NCI-H748 (cell line): Measurements from ENCODE around the gene MAPKAPK2.
A peak's percentile ranks its signal among the peaks of the same experiment; 100 is the strongest.

Experiments used
- DNase-seq: peaks from one replicate; lab custom pipeline; 2025; ENCODE audit not compliant: unreplicated experiment; lab: John Stamatoyannopoulos, UW

The MAPKAPK2 gene

DNA sequence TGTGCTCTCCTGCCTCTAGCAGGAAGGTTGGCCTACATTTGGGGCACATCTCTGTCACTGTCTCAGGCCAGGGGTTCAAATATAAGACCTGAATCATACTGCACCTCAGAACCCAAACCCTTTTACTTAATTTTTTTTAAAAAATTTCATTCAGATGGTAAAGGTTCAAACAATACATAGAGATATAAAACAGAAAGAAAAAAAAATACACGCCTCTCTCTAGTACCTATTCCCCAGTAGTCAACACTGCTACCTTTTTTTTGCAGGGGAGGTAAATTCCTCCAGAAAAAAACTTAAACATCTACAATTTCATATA is 32.9 kb downstream of the MAPKAPK2 start:
- DNase-seq = no peak

DNA sequence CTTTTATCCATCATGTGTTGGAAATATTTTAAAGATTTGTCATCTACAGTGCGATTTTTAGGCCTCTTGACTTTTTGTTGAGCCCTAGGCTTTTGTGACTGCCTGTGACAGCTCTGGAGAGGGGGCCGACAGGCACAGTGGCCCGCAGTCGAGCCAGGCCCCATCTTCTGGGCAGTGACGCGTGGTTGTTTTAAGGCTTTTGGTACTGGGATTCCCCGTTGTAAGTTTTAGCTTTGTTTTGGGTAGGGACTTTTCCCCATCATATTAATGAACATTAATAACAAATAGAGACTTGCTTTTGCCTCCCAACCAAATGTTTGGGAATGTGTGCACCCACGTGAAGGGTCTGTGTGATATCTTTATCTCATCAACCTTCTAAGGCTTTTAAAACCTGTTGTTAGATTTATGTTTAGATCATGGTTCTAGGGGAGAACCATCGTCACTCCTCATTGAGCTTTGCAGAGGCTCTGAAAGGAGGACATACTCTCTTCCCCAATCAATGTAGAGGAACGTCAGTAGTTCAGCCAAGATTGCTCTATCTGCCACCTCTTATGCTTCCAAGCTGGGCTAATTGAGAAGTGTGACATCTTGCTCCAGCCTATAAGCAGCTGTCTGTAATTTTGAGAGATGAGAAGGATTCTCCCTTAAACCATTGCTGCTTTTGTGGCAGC is 34.6 kb downstream of the MAPKAPK2 start:
- DNase-seq = no peak

DNA sequence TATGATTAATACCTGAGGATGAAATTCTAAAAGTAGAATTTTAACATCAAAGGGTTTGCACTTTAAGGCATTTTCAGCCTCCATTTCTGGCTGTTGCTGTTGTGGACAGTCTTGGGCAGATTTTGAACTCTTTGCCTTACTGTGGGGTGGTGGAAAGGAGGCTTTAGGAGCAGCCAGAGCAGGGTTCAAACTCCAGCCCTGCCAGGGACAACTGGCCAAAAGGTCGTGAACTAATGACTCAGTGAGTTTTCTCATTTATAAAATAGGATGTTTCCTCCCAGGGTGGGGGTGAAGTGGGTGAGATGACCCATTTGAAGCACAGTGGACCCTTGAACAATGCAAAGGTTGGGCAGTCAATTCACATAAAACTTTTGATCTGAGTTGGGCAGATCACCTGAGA is 36.7 kb downstream of the MAPKAPK2 start:
- no peak for DNase-seq

DNA sequence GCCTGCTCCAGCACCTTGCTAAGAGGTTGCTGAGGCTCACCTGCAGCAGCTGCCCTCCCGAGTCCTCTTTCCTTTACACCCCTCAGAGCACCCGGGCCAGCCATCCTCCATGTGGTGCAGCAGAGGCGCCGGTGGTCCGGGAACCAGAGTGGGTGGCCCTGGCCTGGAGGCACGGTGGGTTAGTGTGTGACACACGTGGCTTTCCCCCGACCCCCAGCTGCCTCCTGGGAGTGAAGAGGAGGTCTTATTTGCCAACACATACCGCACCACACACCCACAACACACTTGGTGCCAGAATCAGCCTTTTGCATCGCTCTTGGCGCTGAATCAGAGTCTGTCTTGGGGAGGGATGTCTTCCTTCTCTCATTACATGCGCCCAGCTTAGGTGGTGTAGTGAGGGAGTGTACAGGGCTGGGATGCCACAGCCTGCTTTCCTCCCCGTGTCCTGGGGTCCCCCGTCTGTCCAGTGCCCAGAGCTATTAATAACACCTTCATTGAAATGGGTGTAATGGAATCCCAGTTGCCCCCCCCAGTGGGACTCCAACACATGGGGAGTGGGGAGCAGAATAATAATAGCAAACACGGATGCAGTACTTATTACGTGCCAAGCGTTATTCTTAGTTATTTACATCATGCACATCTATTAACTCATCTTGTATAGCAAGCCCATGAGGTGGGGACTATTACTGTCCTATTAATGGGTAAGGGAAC is 38.2 kb downstream of the MAPKAPK2 start:
- no peak for DNase-seq

DNA sequence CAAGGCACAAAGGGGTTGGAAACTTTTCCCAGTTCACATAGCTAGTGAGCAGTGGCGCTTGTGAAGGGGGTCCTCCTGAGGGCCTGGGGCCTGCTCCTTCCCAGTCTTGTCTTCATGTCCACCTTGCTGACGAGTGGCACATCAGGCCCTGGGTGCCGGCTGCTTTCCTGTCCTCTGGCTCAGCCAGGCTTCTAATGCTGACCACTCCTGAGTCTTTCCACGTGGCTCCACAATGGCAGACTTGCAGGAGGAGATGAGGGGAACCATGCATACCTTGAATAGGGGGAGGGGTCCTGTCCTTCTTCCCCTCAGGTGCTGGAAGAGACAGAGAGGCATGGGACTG is 38.7 kb downstream of the MAPKAPK2 start:
- no peak for DNase-seq

DNA sequence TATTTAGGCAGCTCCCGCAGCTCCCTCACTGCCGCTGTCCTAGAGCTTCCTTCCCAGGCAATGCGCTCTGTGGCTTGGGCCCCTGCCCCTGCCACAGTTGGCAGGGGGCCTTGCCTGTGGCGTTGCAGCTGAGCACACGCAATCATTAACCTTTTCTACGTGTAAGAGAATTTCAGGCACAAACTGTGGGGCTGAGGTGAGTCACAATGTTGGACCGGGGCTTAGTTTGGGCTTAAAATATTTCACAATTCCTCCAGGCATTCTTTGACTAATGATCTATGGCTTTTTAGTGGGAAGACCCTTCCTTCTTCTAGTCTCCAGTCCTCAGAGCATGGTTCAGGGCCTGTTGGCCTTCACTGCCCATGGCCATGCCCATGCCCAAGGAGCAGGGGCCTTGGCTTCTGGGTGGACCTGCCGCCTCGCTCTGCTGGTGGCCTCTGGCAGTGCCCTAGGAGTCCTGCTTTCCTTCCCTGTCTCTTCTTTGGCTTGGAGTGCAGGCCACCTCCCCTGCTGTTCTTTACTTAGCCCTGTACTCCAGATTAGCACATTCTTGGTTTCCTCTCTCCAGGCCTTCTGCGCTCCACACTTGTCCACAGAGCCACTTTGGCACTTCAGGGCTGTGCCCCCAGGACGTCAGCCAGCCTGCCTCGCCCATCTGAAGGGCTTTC is 39.2 kb downstream of the MAPKAPK2 start:
- DNase-seq = no peak

DNA sequence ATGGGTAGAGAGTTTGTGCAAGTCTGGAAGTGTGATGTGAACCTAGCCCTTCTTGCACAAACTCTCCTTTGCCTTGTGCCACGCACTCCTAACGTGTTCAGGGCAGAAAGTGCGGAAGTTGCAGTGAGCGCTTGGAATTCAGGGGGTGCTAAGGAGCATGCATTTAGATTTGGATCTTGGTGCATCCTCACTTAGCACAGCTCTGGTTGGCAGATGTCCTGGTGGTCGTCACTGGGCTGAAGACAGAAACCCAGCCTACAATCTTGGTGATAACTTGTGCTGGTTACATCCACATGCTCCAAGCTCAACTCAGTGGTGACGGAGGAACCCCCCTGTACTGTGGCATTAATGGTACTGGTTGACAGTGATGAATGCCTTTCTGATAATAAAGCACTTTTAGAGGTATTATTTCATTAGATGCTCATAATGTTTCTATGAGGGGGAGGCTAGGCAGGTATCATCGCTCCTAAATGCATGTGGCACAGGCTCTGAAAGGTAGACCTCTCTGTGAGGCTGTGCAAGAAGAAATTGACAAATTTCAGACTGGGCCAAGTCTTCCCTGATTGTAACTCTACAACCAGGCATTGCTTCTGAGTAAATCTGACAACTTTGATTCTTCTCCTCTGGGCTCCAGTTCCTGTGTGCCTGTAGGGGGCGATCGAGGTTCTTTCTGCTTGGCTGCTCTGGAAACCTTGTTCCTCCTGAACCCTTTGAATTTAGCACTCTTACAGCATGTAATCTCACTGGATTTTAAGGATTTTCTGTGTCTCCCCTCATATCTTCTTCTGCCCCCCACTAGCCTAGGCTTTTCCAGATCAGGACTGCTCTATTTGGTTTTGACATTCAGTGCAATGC is 40.6 kb downstream of the MAPKAPK2 start:
- DNase-seq = peak; percentile 34

DNA sequence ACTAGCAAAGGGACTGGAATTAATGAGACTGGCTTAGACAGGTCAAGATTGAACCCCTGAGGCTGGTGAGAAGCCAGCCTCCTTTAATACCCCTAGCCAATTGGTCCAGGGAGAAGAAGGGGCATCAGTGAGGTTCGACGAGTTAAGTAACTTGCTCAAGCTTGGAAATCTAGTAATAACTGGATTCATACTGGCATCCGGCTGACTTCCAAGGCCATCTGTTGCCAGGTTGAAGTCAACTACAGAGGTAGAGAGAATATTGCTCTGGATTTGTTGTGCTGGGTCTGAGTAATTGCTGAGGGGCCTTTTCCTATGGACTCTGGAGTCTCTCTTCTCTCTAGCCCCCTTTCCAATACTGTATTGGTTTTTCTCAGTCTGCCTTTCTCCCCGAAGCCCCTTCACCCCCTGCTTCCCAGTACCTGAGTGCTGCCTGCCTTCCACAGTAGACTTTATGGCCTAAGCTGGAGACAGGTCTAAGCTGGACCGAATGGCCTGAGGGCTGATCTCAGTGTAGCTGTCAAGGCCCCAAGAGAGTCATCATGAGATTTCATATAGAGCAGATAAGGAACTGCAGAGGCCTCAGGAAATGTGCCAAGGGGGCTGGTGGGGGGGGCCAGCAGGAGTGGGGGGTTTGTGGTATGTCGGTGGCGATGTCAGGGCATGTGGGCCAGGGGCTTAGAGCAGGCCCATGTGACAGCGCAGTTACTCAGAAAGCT is 43.4 kb downstream of the MAPKAPK2 start:
- DNase-seq = no peak

DNA sequence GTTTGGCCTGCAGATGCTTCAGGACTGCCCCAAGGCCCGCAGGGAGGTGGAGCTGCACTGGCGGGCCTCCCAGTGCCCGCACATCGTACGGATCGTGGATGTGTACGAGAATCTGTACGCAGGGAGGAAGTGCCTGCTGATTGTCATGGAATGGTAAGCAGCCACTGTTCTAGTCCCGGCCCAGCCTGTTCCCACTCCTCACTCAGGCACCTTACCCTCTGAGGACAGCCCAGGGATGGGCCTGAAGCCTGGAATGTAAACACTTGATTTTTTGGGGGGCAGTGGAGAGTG is 43.9 kb downstream of the MAPKAPK2 start:
- DNase-seq = no peak

DNA sequence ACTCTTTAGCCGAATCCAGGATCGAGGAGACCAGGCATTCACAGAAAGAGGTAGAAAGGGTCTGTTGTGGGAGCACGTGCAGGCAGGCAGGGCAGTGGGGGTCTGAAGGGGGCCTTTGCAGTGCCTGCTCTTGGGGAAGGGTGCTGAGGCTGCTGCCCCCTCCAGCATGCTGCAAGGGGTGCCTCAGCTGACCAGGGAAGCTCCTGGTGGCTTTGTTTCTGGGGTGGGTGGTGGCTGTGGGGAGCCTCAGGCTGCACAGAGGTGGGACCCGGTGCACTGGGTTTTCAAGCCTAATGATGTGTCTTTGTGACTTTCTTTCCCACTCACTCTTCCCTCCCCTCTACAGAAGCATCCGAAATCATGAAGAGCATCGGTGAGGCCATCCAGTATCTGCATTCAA is 44.3 kb downstream of the MAPKAPK2 start:
- no peak for DNase-seq

DNA sequence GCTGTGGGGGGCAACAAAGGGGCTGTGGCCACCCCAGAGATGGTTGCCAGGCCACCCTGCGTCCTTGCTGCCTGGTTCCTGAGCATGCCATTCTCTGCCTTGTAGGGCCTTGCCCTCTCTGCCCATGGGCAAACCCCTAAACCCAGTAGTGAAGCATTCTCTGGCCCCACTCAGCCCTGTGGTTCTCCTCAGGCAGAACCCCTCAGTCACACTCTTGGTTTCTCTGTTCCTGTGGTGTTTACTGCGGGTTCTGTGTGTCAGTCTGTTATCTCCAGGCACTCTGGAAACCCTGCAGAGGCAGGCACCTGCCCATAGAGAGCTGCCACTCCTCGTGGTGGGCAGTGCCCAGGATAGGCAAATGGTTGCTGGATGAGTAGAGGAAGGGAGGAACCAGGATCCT is 44.8 kb downstream of the MAPKAPK2 start:
- no peak for DNase-seq

DNA sequence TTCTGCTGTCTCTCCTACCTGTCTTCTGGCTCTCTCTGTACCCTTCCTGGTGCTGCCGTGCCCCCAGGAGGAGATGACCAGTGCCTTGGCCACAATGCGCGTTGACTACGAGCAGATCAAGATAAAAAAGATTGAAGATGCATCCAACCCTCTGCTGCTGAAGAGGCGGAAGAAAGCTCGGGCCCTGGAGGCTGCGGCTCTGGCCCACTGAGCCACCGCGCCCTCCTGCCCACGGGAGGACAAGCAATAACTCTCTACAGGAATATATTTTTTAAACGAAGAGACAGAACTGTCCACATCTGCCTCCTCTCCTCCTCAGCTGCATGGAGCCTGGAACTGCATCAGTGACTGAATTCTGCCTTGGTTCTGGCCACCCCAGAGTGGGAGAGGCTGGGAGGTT is 47.8 kb downstream of the MAPKAPK2 start:
- no peak for DNase-seq

DNA sequence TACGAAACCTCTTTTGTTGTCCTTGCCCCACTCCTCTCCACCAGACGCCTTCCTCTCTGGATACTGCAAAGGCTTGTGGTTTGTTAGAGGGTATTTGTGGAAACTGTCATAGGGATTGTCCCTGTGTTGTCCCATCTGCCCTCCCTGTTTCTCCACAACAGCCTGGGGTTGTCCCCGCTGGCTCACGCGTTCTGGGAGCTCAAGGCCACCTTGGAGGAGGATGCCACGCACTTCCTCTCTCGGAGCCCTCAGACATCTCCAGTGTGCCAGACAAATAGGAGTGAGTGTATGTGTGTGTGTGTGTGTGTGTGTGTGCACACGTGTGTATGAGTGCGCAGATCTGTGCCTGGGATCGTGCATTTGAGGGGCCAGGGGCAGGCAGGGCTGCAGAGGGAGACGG is 48.3 kb downstream of the MAPKAPK2 start:
- DNase-seq = no peak

DNA sequence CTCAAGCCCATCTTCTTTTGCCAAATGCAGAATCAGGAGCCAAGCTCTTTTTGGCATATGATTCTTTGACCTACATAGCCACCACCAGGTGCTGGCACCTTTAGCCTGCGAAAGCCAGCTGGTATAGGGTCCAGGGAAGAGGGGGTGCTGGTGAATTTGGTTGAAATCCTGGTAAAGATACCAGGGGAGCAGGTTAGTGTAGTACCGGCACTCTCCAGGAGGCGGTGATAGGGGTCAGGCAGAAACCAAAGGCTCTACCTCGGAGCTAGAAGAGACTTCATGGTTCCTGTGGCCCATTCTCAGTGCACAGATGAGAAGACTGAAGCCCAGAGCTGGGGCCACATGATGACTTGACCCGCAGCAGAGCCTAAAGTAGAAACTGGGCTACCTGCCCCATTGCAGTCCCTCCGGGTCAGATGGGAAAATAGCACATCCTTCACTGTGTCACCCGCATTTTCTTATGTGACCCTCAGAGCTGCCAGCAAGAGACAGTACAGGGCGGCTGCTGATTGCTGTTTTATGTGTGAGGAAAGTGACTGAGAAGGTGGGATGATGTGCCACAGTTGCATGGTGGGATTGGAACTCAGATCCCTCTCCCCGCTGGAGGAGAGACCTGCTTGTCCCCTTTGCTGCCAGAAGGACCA is 49.9 kb downstream of the MAPKAPK2 start:
- peak; percentile 1 for DNase-seq

DNA sequence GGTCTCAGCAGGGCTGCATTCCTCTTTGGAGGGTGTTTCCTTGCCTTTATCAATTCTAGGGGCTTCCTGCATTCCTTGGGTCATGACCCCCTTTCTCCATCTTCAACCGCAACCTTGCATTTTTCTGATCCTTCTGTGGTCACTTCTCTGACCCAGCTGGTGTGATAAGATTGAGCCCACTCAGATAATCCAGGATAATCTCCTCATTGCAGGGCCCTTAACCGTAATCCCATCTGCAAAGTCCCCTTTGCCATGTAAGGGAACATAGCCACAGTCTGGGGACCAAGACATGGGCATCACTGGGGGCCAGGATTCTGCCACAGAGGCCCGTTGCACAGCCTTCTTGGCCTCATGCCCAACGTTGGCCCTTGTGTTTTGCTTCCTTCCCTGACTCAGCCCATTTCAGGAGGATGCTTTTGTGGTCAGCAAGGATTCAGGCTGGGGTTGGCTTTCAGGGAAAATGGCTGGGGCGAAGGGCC is 50.9 kb downstream of the MAPKAPK2 start:
- DNase-seq = no peak

DNA sequence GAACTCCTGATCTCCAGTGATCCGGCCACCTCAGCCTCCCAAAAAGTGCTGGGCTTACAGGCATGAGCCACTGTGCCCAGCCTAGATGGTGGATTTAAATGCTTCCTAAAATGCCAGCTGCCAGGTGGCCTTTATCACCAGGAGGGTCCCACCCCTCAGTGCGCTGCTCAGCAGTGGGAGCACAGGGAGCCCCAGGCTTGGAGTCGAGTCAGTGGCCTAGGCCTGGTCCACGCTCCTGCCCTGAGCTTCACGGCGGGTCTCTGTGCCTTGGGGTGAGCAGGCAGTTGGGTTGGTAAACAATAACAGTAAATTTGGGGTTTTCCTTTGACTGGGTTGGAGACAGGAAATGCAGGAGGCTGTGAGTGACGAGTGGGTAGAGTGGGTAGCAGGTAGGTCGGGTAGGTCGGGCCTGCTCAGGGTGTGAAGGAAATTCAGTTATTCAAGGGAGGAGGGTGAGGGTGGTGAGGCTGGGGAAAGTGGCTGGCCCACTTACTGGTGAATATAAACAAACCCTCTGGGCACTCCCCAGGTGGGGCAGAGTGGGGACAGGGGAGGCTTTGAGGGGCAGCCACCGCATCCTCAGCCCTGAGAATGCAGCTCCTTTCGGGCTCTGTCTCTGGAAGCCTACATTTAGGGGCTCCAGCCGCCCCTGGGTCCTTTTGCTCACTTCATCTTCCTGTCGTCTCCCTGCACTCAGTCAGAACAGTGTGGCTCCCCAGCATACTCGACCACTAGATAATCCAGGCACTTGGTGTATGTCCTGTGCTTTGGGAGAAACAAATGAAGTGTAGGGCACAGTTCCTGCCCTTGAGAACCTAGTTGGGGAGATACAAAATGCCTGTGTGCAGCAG is 52.4 kb downstream of the MAPKAPK2 start:
- DNase-seq = no peak

DNA sequence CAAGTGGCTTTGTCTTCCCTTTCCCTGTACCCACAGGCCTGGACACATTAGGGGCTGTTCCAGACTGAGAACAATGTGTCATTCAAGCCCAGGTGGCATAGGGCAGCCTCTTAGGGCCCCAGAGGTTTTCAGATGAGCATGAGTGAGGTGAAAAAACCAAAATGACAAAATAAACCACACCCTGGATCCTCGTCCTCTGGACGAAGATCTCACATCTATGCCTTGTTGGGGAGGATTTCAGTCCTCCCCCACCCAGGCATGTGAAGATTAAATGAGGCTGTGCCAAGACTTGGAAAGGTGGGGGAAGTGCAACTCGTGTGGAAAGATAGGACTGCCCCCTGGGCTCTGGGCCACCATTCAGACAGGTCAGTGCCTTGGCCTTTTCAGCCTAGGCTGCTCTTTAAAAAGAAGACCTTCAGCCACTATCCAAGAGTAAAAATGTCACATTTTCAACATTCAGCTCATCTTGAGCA is 53.1 kb downstream of the MAPKAPK2 start:
- no peak for DNase-seq

DNA sequence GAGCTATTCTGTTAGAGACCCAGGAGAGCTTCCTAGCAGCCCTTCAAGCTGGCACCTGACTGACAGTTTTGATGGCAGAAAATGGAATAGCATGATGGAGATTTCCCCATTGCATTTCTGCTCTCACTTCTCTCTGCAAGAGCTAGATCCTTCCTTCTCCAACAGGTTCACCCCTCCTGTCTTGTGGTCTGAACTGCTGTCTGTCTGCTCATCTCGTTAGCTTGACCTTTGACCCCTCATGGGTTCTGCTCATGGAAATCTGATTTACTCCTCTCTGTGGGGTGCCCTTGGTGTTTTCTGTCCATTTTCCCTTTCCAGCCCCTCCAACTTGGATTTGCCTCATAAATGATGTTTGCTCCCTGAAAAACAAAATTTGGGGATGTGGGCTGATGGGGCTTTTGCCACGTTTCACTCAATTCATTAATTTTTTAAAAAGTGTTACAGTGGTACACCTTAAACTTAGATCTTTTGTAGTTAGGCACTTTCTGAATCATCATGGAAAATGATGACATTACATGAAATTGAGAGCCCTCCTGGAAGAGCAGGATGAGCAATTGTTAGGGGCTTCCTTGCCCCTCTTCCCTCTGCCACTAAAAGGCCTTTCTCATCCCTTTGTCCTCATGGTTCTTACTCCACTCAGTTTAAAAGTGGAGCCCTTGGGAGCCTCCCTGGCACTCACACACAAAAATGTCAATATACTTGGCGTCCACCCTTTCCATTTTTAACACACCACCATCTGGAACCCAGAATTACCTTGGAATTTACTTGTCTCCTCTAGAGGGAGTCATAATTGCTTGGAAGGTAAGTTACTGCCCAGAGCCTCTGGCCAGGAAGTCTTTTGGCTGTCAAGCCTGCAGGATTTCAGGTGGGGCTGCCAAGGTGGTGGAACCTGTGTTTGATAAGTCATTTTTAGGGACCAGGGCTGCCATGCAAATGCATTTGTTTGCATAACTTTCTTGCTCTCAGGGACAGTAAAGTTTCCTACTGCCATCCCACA is 54.0 kb downstream of the MAPKAPK2 start:
- peak; percentile 6 for DNase-seq
